Measurements from ENCODE around the gene MROH2A.
A peak's percentile ranks its signal among the peaks of the same experiment; 100 is the strongest.

Gene MROH2A

GRCh38 chr2:233853883-233854240 is 75.7 kb downstream of the MROH2A start:
- H3K36me3 ChIP-seq (ENCODE audit: insufficient read depth, low read length): peaks cover 47% of the 10 kb centered on the region

GRCh38 chr2:233854241-233854981 is 76.3 kb downstream of the MROH2A start, which contains the start of gene HJURP:
TSS of gene HJURP (minus strand) at chr2:233854535. CDS start at chr2:233854500, 35 bp downstream.
- Histone ChIP-seq H3K4me3 (peak within 1 kb of the TSS; percentile 98), H3K9me3 (ENCODE audit: low read depth, low read length) (no peaks in the 10 kb centered on the region), H3K9ac (ENCODE audit: insufficient read length) (peak within 1 kb of the TSS; percentile 95), H3K27ac (peak within 1 kb of the TSS; percentile 84), H3K36me3 (ENCODE audit: insufficient read depth, low read length) (peaks cover 42% of the 10 kb centered on the region)
- TF ChIP-seq POLR2AphosphoS5 (IDR thresholded peaks at IDR 0.05; ENCODE audit: borderline replicate concordance, low read depth, low read length) (peak; percentile 88; the same call in 1 of the 2 replicates), FOXP2 (optimal IDR thresholded peaks at IDR 0.05; ENCODE audit: control extremely low read depth, extremely low read length, insufficient read depth) (no peak)
- DNase-seq (ENCODE audit: low read depth, low spot score): peak; percentile 65

More at GRCh38 chr2:233853883-233854240, 75.7 kb downstream of the MROH2A start:
- TF ChIP-seq EZH2 (IDR thresholded peaks at IDR 0.05): no peak
- TF ChIP-seq POLR2AphosphoS5 (IDR thresholded peaks at IDR 0.05; ENCODE audit: borderline replicate concordance, low read depth, low read length): no peak
- no peak for TF ChIP-seq FOXP2 (optimal IDR thresholded peaks at IDR 0.05; ENCODE audit: control extremely low read depth, extremely low read length, insufficient read depth)
- no peaks in the 10 kb centered on the region for H3K9me3 ChIP-seq (ENCODE audit: low read depth, low read length)
- peak overlapping the region; percentile 95 for H3K9ac ChIP-seq (ENCODE audit: insufficient read length)
- peak overlapping the region; percentile 98 for H3K4me3 ChIP-seq
- no peak for DNase-seq (ENCODE audit: low read depth, low spot score)
- H3K27ac ChIP-seq: peak overlapping the region; percentile 76

DNA sequence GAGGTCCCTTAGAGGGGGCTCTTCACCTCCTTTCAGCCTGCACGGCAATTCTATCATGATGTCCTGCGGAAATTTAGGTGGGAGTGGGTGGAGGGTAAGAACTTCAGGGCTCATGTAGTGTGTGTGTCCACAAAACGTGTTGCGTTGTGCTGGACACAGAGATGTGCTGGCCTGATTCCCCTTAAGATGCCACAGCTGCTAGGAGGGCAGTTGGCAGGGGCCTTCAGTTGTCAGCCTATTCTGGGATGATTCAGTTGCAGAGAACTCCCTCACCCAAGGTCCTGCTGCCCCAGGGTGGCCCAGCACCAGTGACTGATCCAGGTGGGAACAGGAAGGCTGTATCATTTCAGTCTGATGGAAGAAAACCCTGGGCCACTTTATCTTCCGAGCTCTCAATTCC is 77.2 kb downstream of the MROH2A start:
- TF ChIP-seq POLR2AphosphoS5 (IDR thresholded peaks at IDR 0.05; ENCODE audit: borderline replicate concordance, low read depth, low read length): no peak
- no peak for TF ChIP-seq EZH2 (IDR thresholded peaks at IDR 0.05)
- TF ChIP-seq FOXP2 (optimal IDR thresholded peaks at IDR 0.05; ENCODE audit: control extremely low read depth, extremely low read length, insufficient read depth): no peak
- Histone ChIP-seq H3K4me3 (peak overlapping the region; percentile 98; the same call in 1 of the 2 replicates), H3K9ac (ENCODE audit: insufficient read length) (no peak overlapping the region), H3K9me3 (ENCODE audit: low read depth, low read length) (no peaks in the 10 kb centered on the region), H3K36me3 (ENCODE audit: insufficient read depth, low read length) (peaks cover 33% of the 10 kb centered on the region), H3K27ac (no peak overlapping the region)
- DNase-seq (ENCODE audit: low read depth, low spot score): no peak

GRCh38 chr2:233856184-233856583 is 78.1 kb downstream of the MROH2A start:
- no peak for DNase-seq (ENCODE audit: low read depth, low spot score)
- peaks cover 24% of the 10 kb centered on the region for H3K36me3 ChIP-seq (ENCODE audit: insufficient read depth, low read length)
- no peak overlapping the region for H3K27ac ChIP-seq
- H3K9ac ChIP-seq (ENCODE audit: insufficient read length): no peak overlapping the region
- H3K4me3 ChIP-seq: no peak overlapping the region
- no peaks in the 10 kb centered on the region for H3K9me3 ChIP-seq (ENCODE audit: low read depth, low read length)
- no peak for TF ChIP-seq POLR2AphosphoS5 (IDR thresholded peaks at IDR 0.05; ENCODE audit: borderline replicate concordance, low read depth, low read length)
- TF ChIP-seq FOXP2 (optimal IDR thresholded peaks at IDR 0.05; ENCODE audit: control extremely low read depth, extremely low read length, insufficient read depth): no peak
- TF ChIP-seq EZH2 (IDR thresholded peaks at IDR 0.05): no peak

GRCh38 chr2:233857511-233858141 is 79.5 kb downstream of the MROH2A start:
- Histone ChIP-seq H3K27ac (no peak overlapping the region), H3K9ac (ENCODE audit: insufficient read length) (no peak overlapping the region), H3K9me3 (ENCODE audit: low read depth, low read length) (no peaks in the 10 kb centered on the region), H3K36me3 (ENCODE audit: insufficient read depth, low read length) (peaks cover 10% of the 10 kb centered on the region), H3K4me3 (no peak overlapping the region)
- no peak for DNase-seq (ENCODE audit: low read depth, low spot score)
- no peak for TF ChIP-seq FOXP2 (optimal IDR thresholded peaks at IDR 0.05; ENCODE audit: control extremely low read depth, extremely low read length, insufficient read depth)
- no peak for TF ChIP-seq POLR2AphosphoS5 (IDR thresholded peaks at IDR 0.05; ENCODE audit: borderline replicate concordance, low read depth, low read length)
- TF ChIP-seq EZH2 (IDR thresholded peaks at IDR 0.05): no peak

DNA sequence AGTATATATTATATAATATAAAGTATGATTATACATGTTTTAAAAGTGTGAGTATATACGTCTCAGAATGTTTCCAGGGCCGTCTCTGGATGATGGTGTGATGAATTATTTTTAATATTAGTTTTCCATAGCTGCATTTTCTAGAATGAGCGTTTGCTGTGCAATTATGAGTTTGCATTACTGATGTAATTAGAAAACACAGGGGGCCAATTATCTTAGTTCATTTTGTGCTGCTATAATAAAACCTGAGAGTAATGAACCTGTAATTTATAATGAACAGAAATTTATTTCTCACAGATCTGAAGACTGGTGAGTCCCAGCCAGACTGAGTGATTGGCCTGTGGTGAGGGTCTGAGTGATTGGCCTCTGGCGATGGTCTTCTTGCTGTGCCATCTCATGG is 80.2 kb downstream of the MROH2A start:
- Histone ChIP-seq H3K9ac (ENCODE audit: insufficient read length) (no peak overlapping the region), H3K4me3 (no peak overlapping the region), H3K36me3 (ENCODE audit: insufficient read depth, low read length) (peaks cover 3% of the 10 kb centered on the region), H3K9me3 (ENCODE audit: low read depth, low read length) (no peaks in the 10 kb centered on the region), H3K27ac (no peak overlapping the region)
- DNase-seq (ENCODE audit: low read depth, low spot score): no peak
- TF ChIP-seq FOXP2 (optimal IDR thresholded peaks at IDR 0.05; ENCODE audit: control extremely low read depth, extremely low read length, insufficient read depth): no peak
- TF ChIP-seq POLR2AphosphoS5 (IDR thresholded peaks at IDR 0.05; ENCODE audit: borderline replicate concordance, low read depth, low read length): no peak
- no peak for TF ChIP-seq EZH2 (IDR thresholded peaks at IDR 0.05)

DNA sequence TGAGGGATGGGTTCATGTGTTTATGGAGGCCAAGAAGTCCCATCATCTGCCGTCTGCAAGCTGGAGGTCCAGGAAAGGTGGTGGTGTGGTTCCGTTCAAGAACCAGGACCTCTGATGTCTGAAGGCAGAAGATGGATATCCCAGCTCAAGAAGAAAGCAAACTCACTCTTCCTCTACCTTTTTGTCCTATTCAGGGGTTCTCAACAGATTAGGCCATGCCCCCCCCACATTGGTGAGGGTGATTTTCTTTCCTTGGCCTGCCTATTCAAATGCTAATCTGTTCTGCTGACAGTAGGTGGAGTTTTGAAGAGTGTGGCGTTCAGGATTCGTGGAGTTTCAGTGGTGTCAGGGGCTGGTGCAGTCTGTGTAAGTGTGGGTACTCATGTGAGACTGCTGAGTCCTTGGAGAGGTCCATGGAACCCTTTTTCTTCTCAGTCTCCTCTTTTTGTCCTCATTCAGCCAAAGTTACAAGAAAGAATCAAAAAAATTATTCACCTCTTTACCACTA is 84.2 kb downstream of the MROH2A start:
- no peak overlapping the region for H3K27ac ChIP-seq
- no peak overlapping the region for H3K4me3 ChIP-seq
- H3K9ac ChIP-seq (ENCODE audit: insufficient read length): no peak overlapping the region
- no peak for DNase-seq (ENCODE audit: low read depth, low spot score)
- TF ChIP-seq EZH2 (IDR thresholded peaks at IDR 0.05) (no peak), POLR2AphosphoS5 (IDR thresholded peaks at IDR 0.05; ENCODE audit: borderline replicate concordance, low read depth, low read length) (no peak), FOXP2 (optimal IDR thresholded peaks at IDR 0.05; ENCODE audit: control extremely low read depth, extremely low read length, insufficient read depth) (no peak)
- H3K9me3 ChIP-seq (ENCODE audit: low read depth, low read length): no peaks in the 10 kb centered on the region
- H3K36me3 ChIP-seq (ENCODE audit: insufficient read depth, low read length): no peaks in the 10 kb centered on the region

GRCh38 chr2:233865838-233866237 is 87.7 kb downstream of the MROH2A start:
- Histone ChIP-seq H3K9me3 (ENCODE audit: low read depth, low read length) (peaks cover 4% of the 10 kb centered on the region; the same call in 1 of the 2 replicates), H3K4me3 (no peak overlapping the region), H3K36me3 (ENCODE audit: insufficient read depth, low read length) (no peaks in the 10 kb centered on the region), H3K9ac (ENCODE audit: insufficient read length) (no peak overlapping the region), H3K27ac (no peak overlapping the region)
- no peak for DNase-seq (ENCODE audit: low read depth, low spot score)
- TF ChIP-seq POLR2AphosphoS5 (IDR thresholded peaks at IDR 0.05; ENCODE audit: borderline replicate concordance, low read depth, low read length) (no peak), EZH2 (IDR thresholded peaks at IDR 0.05) (no peak), FOXP2 (optimal IDR thresholded peaks at IDR 0.05; ENCODE audit: control extremely low read depth, extremely low read length, insufficient read depth) (no peak)

Measured in SK-N-MC (cell line).